ENCODE measurements around the gene PI4K2B.
"Not testable (repeated sequence)": the region's sequence is repeated elsewhere in the genome, so short reads cannot be mapped to it uniquely, and the experiment has no call there.

PI4K2B gene

GRCh38 chr4:25303578-25303977 is 69.7 kb downstream of the PI4K2B start:
- DNase-seq (ENCODE audit: low read depth in 2 of 2, low spot score in 1 of 2): no peak

- no peak for DNase-seq (ENCODE audit: low read depth in 2 of 2, low spot score in 1 of 2)
These were observed 72.8 kb downstream of the PI4K2B start for GRCh38 chr4:25306518-25307057.

GRCh38 chr4:25307596-25307995 is 73.8 kb downstream of the PI4K2B start:
- DNase-seq (ENCODE audit: low read depth in 2 of 2, low spot score in 1 of 2): no peak

GRCh38 chr4:25308306-25308705 is 74.5 kb downstream of the PI4K2B start:
- DNase-seq (ENCODE audit: low read depth in 2 of 2, low spot score in 1 of 2): no peak

GRCh38 chr4:25308761-25309160 is 74.9 kb downstream of the PI4K2B start:
- DNase-seq (ENCODE audit: low read depth in 2 of 2, low spot score in 1 of 2): no peak

- no peak for DNase-seq (ENCODE audit: low read depth in 2 of 2, low spot score in 1 of 2)
These were observed 76.4 kb downstream of the PI4K2B start for GRCh38 chr4:25310066-25310802.

GRCh38 chr4:25310803-25311166 is 77.0 kb downstream of the PI4K2B start:
- DNase-seq (ENCODE audit: low read depth in 2 of 2, low spot score in 1 of 2): no peak

- DNase-seq (ENCODE audit: low read depth in 2 of 2, low spot score in 1 of 2): peak; percentile 81 to 83
These were observed 78.8 kb downstream of the PI4K2B start, which contains the start of gene ZCCHC4 for GRCh38 chr4:25312496-25313200. ZCCHC4 (plus strand) TSS chr4:25312774; CDS start chr4:25312810, 36 bp downstream.

GRCh38 chr4:25313201-25313895 is 79.5 kb downstream of the PI4K2B start:
- DNase-seq (ENCODE audit: low read depth in 2 of 2, low spot score in 1 of 2): no peak

- no peak for DNase-seq (ENCODE audit: low read depth in 2 of 2, low spot score in 1 of 2)
These were observed 86.5 kb downstream of the PI4K2B start for GRCh38 chr4:25320336-25320735.

- no peak for DNase-seq (ENCODE audit: low read depth in 2 of 2, low spot score in 1 of 2)
These were observed 86.9 kb downstream of the PI4K2B start for GRCh38 chr4:25320773-25321172.

- no peak for DNase-seq (ENCODE audit: low read depth in 2 of 2, low spot score in 1 of 2)
These were observed 87.9 kb downstream of the PI4K2B start for GRCh38 chr4:25321703-25322102.

GRCh38 chr4:25328463-25328862 is 94.6 kb downstream of the PI4K2B start:
- not testable (repeated sequence) for DNase-seq (ENCODE audit: low read depth in 2 of 2, low spot score in 1 of 2)
